ENCODE data around the gene ZNF296. TPM values are rescaled to one million over a fixed set of nuclear protein-coding genes. Genes with fewer than 3 reads are reported as not detected.

ZNF296 gene
- total RNA-seq, 1 donor from 2014 or later = 0.20 TPM

- intact Hi-C loops (cut with micrococcal nuclease) = no loop called here
- DNase-seq = no peak
- no peak for ATAC-seq
Observed at GRCh38 chr19:45104658-45105349, 28.5 kb upstream of the ZNF296 start.

GRCh38 chr19:45103508-45104319, 27.4 kb upstream of the ZNF296 start:
- peak; percentile 52 for ATAC-seq
- intact Hi-C loops (cut with micrococcal nuclease) = no loop called here

GRCh38 chr19:45103156-45103507, 26.9 kb upstream of the ZNF296 start:
- ATAC-seq (peak; percentile 47), DNase-seq (peak; percentile 45)
- intact Hi-C loops (cut with micrococcal nuclease) = no loop called here

More at GRCh38 chr19:45103508-45104319, 27.4 kb upstream of the ZNF296 start:
- DNase-seq = no peak

GRCh38 chr19:45102481-45102880, 26.2 kb upstream of the ZNF296 start:
- DNase-seq (no peak), ATAC-seq (no peak)
- intact Hi-C loops (cut with micrococcal nuclease) = no loop called here

GRCh38 chr19:45101806-45102205, 25.5 kb upstream of the ZNF296 start:
- ATAC-seq (no peak), DNase-seq (no peak)
- intact Hi-C loops (cut with micrococcal nuclease) = no loop called here

- DNase-seq = no peak
- intact Hi-C loops (cut with micrococcal nuclease) = no loop called here
- no peak for ATAC-seq
Observed at GRCh38 chr19:45100846-45101252, 24.6 kb upstream of the ZNF296 start.

GRCh38 chr19:45100201-45100600, 23.9 kb upstream of the ZNF296 start:
- DNase-seq = no peak
- ATAC-seq = no peak
- intact Hi-C loops (cut with micrococcal nuclease) = no loop called here

- DNase-seq = no peak
- intact Hi-C loops (cut with micrococcal nuclease) = no loop called here
- ATAC-seq = no peak
Observed at GRCh38 chr19:45099467-45100191, 23.4 kb upstream of the ZNF296 start.

- peak; percentile 35 for ATAC-seq
- intact Hi-C loops (cut with micrococcal nuclease) = no loop called here
Observed at GRCh38 chr19:45098521-45099466, 22.5 kb upstream of the ZNF296 start.

GRCh38 chr19:45097776-45098520, 21.7 kb upstream of the ZNF296 start:
- DNase-seq (no peak), ATAC-seq (peak; percentile 70)
- intact Hi-C loops (cut with micrococcal nuclease) = no loop called here

More at GRCh38 chr19:45098521-45099466, 22.5 kb upstream of the ZNF296 start:
- peak; percentile 49 for DNase-seq

GRCh38 chr19:45097450-45097775, 21.1 kb upstream of the ZNF296 start:
- ATAC-seq (no peak), DNase-seq (no peak)
- intact Hi-C loops (cut with micrococcal nuclease) = no loop called here

- DNase-seq = no peak
- ATAC-seq = no peak
- intact Hi-C loops (cut with micrococcal nuclease) = no loop called here
Observed at GRCh38 chr19:45096700-45097099, 20.4 kb upstream of the ZNF296 start.

- intact Hi-C loops (cut with micrococcal nuclease) = no loop called here
- DNase-seq = no peak
- no peak for ATAC-seq
Observed at GRCh38 chr19:45095496-45096413, 19.5 kb upstream of the ZNF296 start.

GRCh38 chr19:45094707-45095106, 18.4 kb upstream of the ZNF296 start:
- DNase-seq (no peak), ATAC-seq (no peak)
- intact Hi-C loops (cut with micrococcal nuclease) = no loop called here

GRCh38 chr19:45094137-45094536, 17.9 kb upstream of the ZNF296 start:
- DNase-seq = no peak
- no peak for ATAC-seq

GRCh38 chr19:45092747-45093678, 16.7 kb upstream of the ZNF296 start, which contains the start of gene PPP1R37:
Gene PPP1R37 (plus strand): TSS chr19:45093179. CDS start chr19:45093326, 147 bp downstream.
- ATAC-seq = peak; percentile 91
- peak; percentile 96 for DNase-seq
- intact Hi-C loops (cut with micrococcal nuclease) = no loop called here

More at GRCh38 chr19:45094137-45094536, 17.9 kb upstream of the ZNF296 start:
- intact Hi-C loops (cut with micrococcal nuclease) = no loop called here

Data from left ventricle myocardium superior (tissue), 1 donor.